GM06990 (cell line): ENCODE results near the gene ANK3.

Experiments
- DNase-seq: peaks from one replicate; pipeline ENCODE4 v3.0.0-alpha.2; 2011; ENCODE audit not compliant: insufficient read length; ENCODE audit errors: extremely low read depth
- H3K27me3 ChIP-seq: replicated peaks from 2 replicates; pipeline ENCODE4 v1.6.0; 2011; ENCODE audit warnings: low read length; ENCODE audit not compliant: control insufficient read depth, insufficient read depth
- H3K36me3 ChIP-seq: 2 replicates; pipeline ENCODE4 v1.5.1; 2011; ENCODE audit warnings: low read length; ENCODE audit not compliant: control insufficient read depth, insufficient read depth
- H3K4me3 ChIP-seq: replicated peaks from 2 replicates; pipeline ENCODE4 v1.5.1; 2011; ENCODE audit warnings: low read depth, mild to moderate bottlenecking, control low read depth, low read length
- TF ChIP-seq, protein P1 (sequence below): IDR thresholded peaks from 2 replicates; pipeline ENCODE4 v1.5.1; 2011; ENCODE audit warnings: low read length, control low read depth, mild to moderate bottlenecking, inconsistent platforms; ENCODE audit not compliant: insufficient read depth, poor library complexity, severe bottlenecking

Gene ANK3

DNA sequence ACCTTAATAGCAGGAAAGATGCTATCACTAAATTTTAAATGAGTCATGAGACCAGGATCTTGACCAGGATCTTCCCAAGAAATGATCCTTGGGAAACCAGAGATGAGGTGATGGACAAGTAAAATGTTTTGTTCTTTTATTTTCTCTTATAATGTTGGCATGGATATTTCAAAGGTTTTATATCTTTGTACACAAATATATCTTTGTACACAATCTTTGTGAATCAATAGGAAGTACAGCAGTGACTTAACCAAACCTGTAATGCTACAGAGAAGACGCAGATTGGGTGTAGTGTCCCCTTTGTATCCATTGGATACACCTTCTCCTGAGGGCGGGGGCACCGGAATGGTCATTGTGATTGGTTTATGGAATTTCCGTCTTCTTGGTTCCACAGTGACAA lies 303.3 kb downstream of the ANK3 start:
- no peaks in the 10 kb centered on the region for H3K27me3 ChIP-seq
- H3K4me3 ChIP-seq, result no peak overlapping the region
- H3K36me3 ChIP-seq, result no peaks in the 10 kb centered on the region
- TF ChIP-seq, protein P1, sequence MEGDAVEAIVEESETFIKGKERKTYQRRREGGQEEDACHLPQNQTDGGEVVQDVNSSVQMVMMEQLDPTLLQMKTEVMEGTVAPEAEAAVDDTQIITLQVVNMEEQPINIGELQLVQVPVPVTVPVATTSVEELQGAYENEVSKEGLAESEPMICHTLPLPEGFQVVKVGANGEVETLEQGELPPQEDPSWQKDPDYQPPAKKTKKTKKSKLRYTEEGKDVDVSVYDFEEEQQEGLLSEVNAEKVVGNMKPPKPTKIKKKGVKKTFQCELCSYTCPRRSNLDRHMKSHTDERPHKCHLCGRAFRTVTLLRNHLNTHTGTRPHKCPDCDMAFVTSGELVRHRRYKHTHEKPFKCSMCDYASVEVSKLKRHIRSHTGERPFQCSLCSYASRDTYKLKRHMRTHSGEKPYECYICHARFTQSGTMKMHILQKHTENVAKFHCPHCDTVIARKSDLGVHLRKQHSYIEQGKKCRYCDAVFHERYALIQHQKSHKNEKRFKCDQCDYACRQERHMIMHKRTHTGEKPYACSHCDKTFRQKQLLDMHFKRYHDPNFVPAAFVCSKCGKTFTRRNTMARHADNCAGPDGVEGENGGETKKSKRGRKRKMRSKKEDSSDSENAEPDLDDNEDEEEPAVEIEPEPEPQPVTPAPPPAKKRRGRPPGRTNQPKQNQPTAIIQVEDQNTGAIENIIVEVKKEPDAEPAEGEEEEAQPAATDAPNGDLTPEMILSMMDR, result no peak
- no peak for DNase-seq

DNA sequence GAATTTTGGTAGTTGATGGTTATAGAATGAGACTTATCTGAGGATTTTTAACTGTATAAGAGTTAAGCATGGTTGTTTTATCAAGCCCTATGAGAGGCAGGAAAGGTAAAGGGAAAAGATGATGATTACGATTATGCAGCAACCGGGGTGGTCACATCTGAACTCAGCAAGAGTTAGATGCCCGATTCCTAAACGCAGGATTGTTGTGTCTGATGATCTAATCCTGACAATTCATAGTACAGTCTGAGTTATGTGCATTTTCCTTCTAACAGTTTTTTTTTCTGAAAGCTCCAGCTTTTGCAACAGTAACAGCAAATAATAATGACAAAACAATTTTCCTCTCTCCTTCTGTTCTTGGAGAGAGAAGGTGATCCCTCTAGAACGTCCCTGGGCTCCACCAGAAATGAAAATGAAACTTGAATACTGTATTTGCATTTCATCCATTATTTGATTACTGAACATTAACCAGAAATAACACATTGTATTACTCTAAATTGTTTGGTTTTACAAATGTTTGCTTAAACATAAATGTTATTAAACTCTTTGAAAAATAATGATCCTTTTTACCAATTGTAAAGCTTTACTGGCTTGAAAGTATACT lies 306.8 kb downstream of the ANK3 start:
- no peak for DNase-seq
- TF ChIP-seq, protein P1, result no peak
- Histone ChIP-seq H3K36me3 (no peaks in the 10 kb centered on the region), H3K4me3 (no peak overlapping the region), H3K27me3 (no peaks in the 10 kb centered on the region)

DNA sequence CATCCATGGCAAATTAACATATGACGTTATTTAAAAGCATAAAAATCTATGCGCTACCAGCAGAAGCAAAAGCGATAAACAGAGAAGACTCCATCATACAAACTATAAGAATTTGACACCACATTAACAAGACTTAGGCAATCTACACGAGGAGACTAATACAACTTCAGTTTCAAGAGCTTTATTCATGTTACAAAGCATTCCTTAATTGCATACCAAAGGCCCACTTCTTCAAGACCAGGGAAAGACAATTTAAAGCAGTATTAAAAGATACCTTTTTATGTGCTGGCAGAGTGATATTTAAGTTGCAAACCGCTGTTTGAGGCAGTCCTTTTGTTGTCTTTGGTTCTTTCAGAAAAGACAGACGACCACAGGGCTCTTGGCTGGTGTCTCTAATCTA lies 307.3 kb downstream of the ANK3 start:
- TF ChIP-seq, protein P1, result no peak
- Histone ChIP-seq H3K27me3 (no peaks in the 10 kb centered on the region), H3K36me3 (no peaks in the 10 kb centered on the region), H3K4me3 (no peak overlapping the region)
- DNase-seq, result no peak

DNA sequence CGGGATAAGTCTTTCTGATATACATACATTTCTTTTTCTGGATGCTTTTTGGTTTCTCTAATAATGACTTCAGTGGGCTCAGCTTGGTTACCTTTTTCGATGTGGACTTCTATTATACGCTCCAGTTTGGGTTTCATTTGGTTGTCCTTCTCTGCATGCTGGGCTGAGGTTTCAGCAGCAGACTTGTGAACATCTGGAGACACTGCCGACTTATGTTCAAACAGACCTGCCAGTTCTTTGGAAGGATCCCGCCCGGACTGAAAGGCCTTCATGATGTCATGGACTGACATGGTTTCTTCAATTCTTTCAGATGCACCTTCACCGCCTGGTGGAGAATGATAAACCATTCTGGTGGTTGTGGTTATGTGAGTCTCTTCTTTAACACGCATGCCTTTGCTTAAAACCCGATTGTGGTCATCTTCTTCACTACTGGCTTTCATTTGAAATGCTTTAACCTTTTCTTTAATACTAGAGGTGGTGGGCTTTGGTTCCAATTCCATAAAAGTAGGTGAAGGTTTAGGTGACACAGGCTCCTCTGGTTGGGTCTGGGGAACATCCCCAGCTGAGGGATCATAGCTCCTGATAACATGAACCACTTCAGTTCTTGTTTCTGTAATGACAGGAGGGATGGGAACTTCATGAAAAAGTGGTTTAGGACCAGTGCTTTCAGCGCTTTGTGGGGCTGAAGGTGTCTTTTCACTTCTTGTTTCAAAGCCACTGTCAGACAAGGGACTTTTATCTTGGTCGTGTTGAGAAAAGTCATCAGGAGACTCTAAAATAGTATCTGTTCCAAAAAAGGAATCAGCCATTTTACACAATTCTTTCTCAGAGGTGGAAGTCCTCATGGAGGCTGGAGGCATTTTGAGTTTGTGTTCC lies 315.7 kb downstream of the ANK3 start:
- TF ChIP-seq, protein P1, result no peak
- Histone ChIP-seq H3K4me3 (no peak overlapping the region), H3K36me3 (no peaks in the 10 kb centered on the region), H3K27me3 (no peaks in the 10 kb centered on the region)
- DNase-seq, result peak; percentile 59

DNA sequence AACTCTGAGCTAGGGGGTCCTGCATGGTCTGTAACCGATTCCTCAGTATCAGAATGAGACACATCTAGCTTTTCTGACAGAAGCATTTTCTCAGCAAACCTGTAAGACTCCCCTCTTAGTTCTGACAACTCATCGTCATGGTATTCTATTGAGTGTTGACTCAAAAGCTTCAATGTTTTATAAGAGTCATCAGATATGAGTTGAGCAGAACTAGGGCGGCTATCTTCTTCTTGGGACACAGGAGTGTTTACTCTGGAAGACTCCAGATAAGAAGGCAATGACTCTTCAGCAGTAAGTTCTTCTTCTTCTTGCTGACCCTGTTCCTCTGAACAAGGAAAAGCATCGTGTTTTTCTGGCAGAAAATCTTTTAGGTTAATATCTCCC lies 316.3 kb downstream of the ANK3 start:
- Histone ChIP-seq H3K4me3 (no peak overlapping the region), H3K27me3 (no peaks in the 10 kb centered on the region), H3K36me3 (no peaks in the 10 kb centered on the region)
- TF ChIP-seq, protein P1, result no peak
- DNase-seq, result no peak
